ENCODE data around the gene ATXN7L1. TPM values are rescaled to one million over a fixed set of nuclear protein-coding genes. Genes with fewer than 3 reads are reported as not detected.

ATXN7L1 gene
- total RNA-seq, 1 experiment from 2014 or later: 29.9 TPM

DNA sequence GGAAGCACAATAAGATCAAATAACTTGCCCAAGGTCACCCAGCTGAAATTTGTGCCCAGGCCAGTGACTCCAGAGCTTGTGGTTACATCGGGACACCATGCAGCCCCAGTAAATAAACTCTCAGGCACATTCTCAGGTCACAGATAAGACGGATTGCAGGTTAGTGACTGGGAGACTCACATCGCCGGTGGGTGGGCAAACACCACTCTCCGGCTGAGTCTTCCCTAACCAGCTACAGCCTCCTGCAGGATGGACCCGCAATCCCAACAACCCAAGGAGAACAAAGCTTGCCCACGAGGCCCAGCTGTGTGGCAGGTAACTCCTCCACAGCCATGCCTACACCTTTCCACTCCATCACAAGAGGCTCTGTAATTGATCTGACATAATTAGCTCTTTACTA is 213.4 kb downstream of the ATXN7L1 start:
- Histone ChIP-seq H3K4me1 (ENCODE audit: insufficient read depth, low read length, poor library complexity, severe bottlenecking) (peaks cover 31% of the 10 kb centered on the region), H3K9me3 (ENCODE audit: low read depth, low read length, poor library complexity, severe bottlenecking) (no peaks in the 10 kb centered on the region), H3K4me3 (ENCODE audit: low read depth, low read length, poor library complexity, severe bottlenecking) (no peak overlapping the region), H3K27me3 (replicated peaks; ENCODE audit: insufficient read depth, low read depth, low read length, poor library complexity) (no peaks in the 10 kb centered on the region), H3K27ac (ENCODE audit: low read depth, low read length, poor library complexity, severe bottlenecking) (peak overlapping the region; percentile 25), H3K36me3 (ENCODE audit: insufficient read depth, low read length, poor library complexity, severe bottlenecking) (peaks cover 43% of the 10 kb centered on the region)
- CTCF ChIA-PET: no interaction called here
- POLR2A ChIA-PET (ENCODE audit: low non-redundant PET): no interaction called here
- intact Hi-C loops (cut with micrococcal nuclease; ENCODE audit: unreplicated experiment): no loop called here
- BruUV-seq (replicated peaks): no TSS peak
- no peak for DNase-seq (ENCODE audit: low spot score)
- TF ChIP-seq EZH2 (IDR thresholded peaks at IDR 0.05; ENCODE audit: borderline replicate concordance, low read depth, low read length, poor library complexity, severe bottlenecking) (no peak), CTCF (conservative IDR thresholded peaks at IDR 0.05; ENCODE audit: low read depth, low read length) (no peak)

DNA sequence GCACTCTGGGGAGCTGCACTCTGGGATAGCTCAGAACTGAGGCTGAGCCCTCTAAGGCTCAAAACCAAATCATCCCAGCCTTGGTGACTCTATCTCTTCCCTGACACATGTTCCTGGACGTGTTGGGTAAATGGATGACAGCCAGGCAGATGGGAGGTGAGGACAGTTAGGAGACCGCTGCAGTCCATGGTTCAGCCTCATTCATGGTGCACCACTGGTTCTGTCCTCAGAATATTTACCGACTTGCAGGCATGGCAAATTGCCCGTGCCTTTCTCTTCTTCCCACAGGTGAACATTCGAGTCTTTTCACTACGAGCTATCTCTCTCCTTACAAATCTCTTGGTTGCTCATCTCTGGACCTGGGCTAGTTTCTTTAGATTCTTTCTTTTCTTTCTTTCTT is 214.8 kb downstream of the ATXN7L1 start:
- DNase-seq (ENCODE audit: low spot score): no peak
- H3K36me3 ChIP-seq (ENCODE audit: insufficient read depth, low read length, poor library complexity, severe bottlenecking): peaks cover 48% of the 10 kb centered on the region
- H3K27me3 ChIP-seq (replicated peaks; ENCODE audit: insufficient read depth, low read depth, low read length, poor library complexity): no peaks in the 10 kb centered on the region
- H3K9me3 ChIP-seq (ENCODE audit: low read depth, low read length, poor library complexity, severe bottlenecking): no peaks in the 10 kb centered on the region
- ChIA-PET CTCF (interaction anchor here (0.9 kb wide), 1 partner anchor 9 kb away, joined by 3 read pairs; no protein-coding TSS in a partner anchor), POLR2A (ENCODE audit: low non-redundant PET) (no interaction called here)
- TF ChIP-seq CTCF (conservative IDR thresholded peaks at IDR 0.05; ENCODE audit: low read depth, low read length): no peak
- no peak for TF ChIP-seq EZH2 (IDR thresholded peaks at IDR 0.05; ENCODE audit: borderline replicate concordance, low read depth, low read length, poor library complexity, severe bottlenecking)
- intact Hi-C loops (cut with micrococcal nuclease; ENCODE audit: unreplicated experiment): no loop called here
- no peak overlapping the region for H3K27ac ChIP-seq (ENCODE audit: low read depth, low read length, poor library complexity, severe bottlenecking)
- H3K4me3 ChIP-seq (ENCODE audit: low read depth, low read length, poor library complexity, severe bottlenecking): no peak overlapping the region
- H3K4me1 ChIP-seq (ENCODE audit: insufficient read depth, low read length, poor library complexity, severe bottlenecking): peaks cover 33% of the 10 kb centered on the region
- BruUV-seq (replicated peaks): no TSS peak

- BruUV-seq (replicated peaks): no TSS peak
- peak; percentile 75 for DNase-seq (ENCODE audit: low spot score)
- CTCF ChIA-PET: no interaction called here
- Histone ChIP-seq H3K4me3 (ENCODE audit: low read depth, low read length, poor library complexity, severe bottlenecking) (no peak overlapping the region), H3K9me3 (ENCODE audit: low read depth, low read length, poor library complexity, severe bottlenecking) (no peaks in the 10 kb centered on the region), H3K27me3 (replicated peaks; ENCODE audit: insufficient read depth, low read depth, low read length, poor library complexity) (no peaks in the 10 kb centered on the region), H3K27ac (ENCODE audit: low read depth, low read length, poor library complexity, severe bottlenecking) (peak overlapping the region; percentile 55), H3K4me1 (ENCODE audit: insufficient read depth, low read length, poor library complexity, severe bottlenecking) (peaks cover 39% of the 10 kb centered on the region), H3K36me3 (ENCODE audit: insufficient read depth, low read length, poor library complexity, severe bottlenecking) (peaks cover 32% of the 10 kb centered on the region)
- POLR2A ChIA-PET (ENCODE audit: low non-redundant PET): no interaction called here
- intact Hi-C loops (cut with micrococcal nuclease; ENCODE audit: unreplicated experiment): loop anchor here (10.0 kb wide), 2 partner anchors 218 to 278 kb away; partner anchors contain the start of gene ATXN7L1
- TF ChIP-seq CTCF (conservative IDR thresholded peaks at IDR 0.05; ENCODE audit: low read depth, low read length): peak; percentile 89
- no peak for TF ChIP-seq EZH2 (IDR thresholded peaks at IDR 0.05; ENCODE audit: borderline replicate concordance, low read depth, low read length, poor library complexity, severe bottlenecking)
Measured at GRCh38 chr7:105656922-105657521, 219.4 kb downstream of the ATXN7L1 start.
